Gastrocnemius medialis (tissue), 4 donors: ENCODE data around the gene NCS1. TPM values are rescaled to one million over a fixed set of nuclear protein-coding genes. Genes with fewer than 3 reads are reported as not detected.
A peak's percentile ranks its signal among the peaks of the same experiment; 100 is the strongest.
"Not testable (repeated sequence)": the region's sequence is repeated elsewhere in the genome, so short reads cannot be mapped to it uniquely, and the experiment has no call there.

Source experiments
- ATAC-seq, 2 donors: fragments of 150-250 bp; one replicate each; pipeline ENCODE4 v1.9.1; 2016
- DNase-seq, 2 donors: peaks; one replicate each; pipeline ENCODE4 v3.0.0-alpha.2; 2019
- H3K27ac ChIP-seq, 4 donors: fragments of 200-600 bp; sonication (generic); 1 replicate in 1 of 4; 2 replicates in 3 of 4; pipeline ENCODE4 v1.5.1; 2016 to 2018; ENCODE audit warnings: mild to moderate bottlenecking in 2 of 4, moderate library complexity in 1 of 4
- H3K27me3 ChIP-seq, 3 donors: fragments of 200-600 bp; sonication (generic) in 2 of 3; 1 replicate in 1 of 3; 2 replicates in 2 of 3; pipeline versions ENCODE4 v1.5.1 to v1.6.0; 2016 to 2019; ENCODE audit warnings: mild to moderate bottlenecking in 1 of 3, moderate library complexity in 1 of 3
- H3K36me3 ChIP-seq, 2 donors: fragments of 200-600 bp; sonication (generic) in 1 of 2; one replicate each; pipeline ENCODE4 v1.5.1; 2017 to 2018
- H3K4me1 ChIP-seq, 2 donors: fragments of 200-600 bp; sonication (generic) in 1 of 2; one replicate each; pipeline ENCODE4 v1.5.1; 2016 to 2017; ENCODE audit warnings: mild to moderate bottlenecking in 2 of 2
- H3K4me3 ChIP-seq, 4 donors: fragments of 200-600 bp; sonication (generic) in 3 of 4; 1 replicate in 1 of 4; 2 replicates in 3 of 4; pipeline ENCODE4 v1.5.1; 2016 to 2019; ENCODE audit warnings: mild to moderate bottlenecking in 2 of 4
- H3K9me3 ChIP-seq, 3 donors: fragments of 200-600 bp; sonication (generic) in 2 of 3; 1 replicate in 1 of 3; 2 replicates in 2 of 3; pipeline ENCODE4 v1.5.1; 2016 to 2019
- POLR2A ChIP-seq, 2 donors: fragments of 450-650 bp; IDR thresholded peaks; one replicate each; pipeline ENCODE4 v1.6.1; 2017; ENCODE audit warnings: antibody characterized with exemption in 2 of 2, mild to moderate bottlenecking in 2 of 2, moderate library complexity in 2 of 2
- in situ Hi-C, 4 donors: fragments of 200-750 bp; cut with MboI; loops; one replicate each; pipeline versions ENCODE4 v1.15.0 to v1.8.0; 2017; ENCODE audit warnings: low sequenced_read_pairs in 4 of 4
- intact Hi-C: fragments of 100-400 bp; cut with DNase I; formaldehyde crosslinking; loops from one replicate; pipeline ENCODE4 v1.15.1; 2023; ENCODE audit warnings: low total_unique reads
- total RNA-seq, 4 donors: library from RNA; depleted of rRNA; stranded (reverse); fragments of >200 nt; gene quantifications; one replicate each; pipeline versions ENCODE4 v1.1.0 to v1.2.3, GENCODE V29; 2016
- TF ChIP-seq, protein P1 (sequence below), 5 experiments: fragments of 450-650 bp in 3 of 5; fragments of 200-600 bp in 2 of 5; sonication (generic) in 2 of 5; IDR thresholded peaks in 4 of 5; conservative IDR thresholded peaks in 1 of 5; 1 replicate in 4 of 5; 2 replicates in 1 of 5; pipeline ENCODE4 v1.5.1; 2016 to 2019; ENCODE audit warnings: antibody characterized with exemption in 5 of 5, mild to moderate bottlenecking in 3 of 5, moderate library complexity in 3 of 5

Gene NCS1
- total RNA-seq, 4 donors from 2014 or later, result 2.1 to 4.6 (median 2.5) TPM

GRCh38 chr9:130275156-130275555 is 103.0 kb downstream of the NCS1 start:
- peaks cover 0 to 7% of the 10 kb centered on the region in 2 donors for H3K4me1 ChIP-seq
- H3K4me3 ChIP-seq, result no peak overlapping the region
- TF ChIP-seq, protein P1, sequence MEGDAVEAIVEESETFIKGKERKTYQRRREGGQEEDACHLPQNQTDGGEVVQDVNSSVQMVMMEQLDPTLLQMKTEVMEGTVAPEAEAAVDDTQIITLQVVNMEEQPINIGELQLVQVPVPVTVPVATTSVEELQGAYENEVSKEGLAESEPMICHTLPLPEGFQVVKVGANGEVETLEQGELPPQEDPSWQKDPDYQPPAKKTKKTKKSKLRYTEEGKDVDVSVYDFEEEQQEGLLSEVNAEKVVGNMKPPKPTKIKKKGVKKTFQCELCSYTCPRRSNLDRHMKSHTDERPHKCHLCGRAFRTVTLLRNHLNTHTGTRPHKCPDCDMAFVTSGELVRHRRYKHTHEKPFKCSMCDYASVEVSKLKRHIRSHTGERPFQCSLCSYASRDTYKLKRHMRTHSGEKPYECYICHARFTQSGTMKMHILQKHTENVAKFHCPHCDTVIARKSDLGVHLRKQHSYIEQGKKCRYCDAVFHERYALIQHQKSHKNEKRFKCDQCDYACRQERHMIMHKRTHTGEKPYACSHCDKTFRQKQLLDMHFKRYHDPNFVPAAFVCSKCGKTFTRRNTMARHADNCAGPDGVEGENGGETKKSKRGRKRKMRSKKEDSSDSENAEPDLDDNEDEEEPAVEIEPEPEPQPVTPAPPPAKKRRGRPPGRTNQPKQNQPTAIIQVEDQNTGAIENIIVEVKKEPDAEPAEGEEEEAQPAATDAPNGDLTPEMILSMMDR (IDR thresholded peaks at IDR 0.05 in 4 of 5, conservative IDR thresholded peaks at IDR 0.05 in 1 of 5), result no peak
- no peak for TF ChIP-seq POLR2A (IDR thresholded peaks at IDR 0.05)
- no peak for DNase-seq
- H3K9me3 ChIP-seq, result no peaks in the 10 kb centered on the region
- in situ Hi-C loops (no loop called here), intact Hi-C loops (no loop called here)
- H3K36me3 ChIP-seq, result no peaks in the 10 kb centered on the region
- peaks cover 18 to 50% (median 33%) of the 10 kb centered on the region in 3 donors for H3K27me3 ChIP-seq
- peak overlapping the region in 2 of 4 donors; percentile 4 to 29 for H3K27ac ChIP-seq
- ATAC-seq, result no peak

DNA sequence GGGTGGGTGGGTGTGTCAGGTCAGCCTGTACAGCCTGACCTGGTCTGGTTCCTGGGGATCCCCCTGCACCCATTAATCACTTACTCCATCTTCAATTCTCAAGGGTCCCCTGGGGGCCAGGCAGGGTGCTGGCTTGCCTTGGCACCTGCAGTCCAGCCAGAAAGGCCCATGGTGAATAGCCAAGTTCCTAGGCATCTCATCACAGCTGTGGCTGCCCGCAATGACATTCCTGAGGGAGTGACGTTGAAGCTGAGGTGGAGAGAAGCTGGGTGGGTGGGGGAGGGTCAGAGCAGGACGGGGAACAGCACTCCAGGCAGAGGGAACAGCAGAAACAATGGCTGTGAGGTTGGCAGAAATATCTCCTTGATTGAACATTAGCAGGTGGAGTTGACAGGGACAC is 103.9 kb downstream of the NCS1 start:
- intact Hi-C loops (no loop called here), in situ Hi-C loops (no loop called here)
- Histone ChIP-seq H3K36me3 (no peaks in the 10 kb centered on the region), H3K9me3 (no peaks in the 10 kb centered on the region), H3K27me3 (peaks cover 12 to 40% (median 28%) of the 10 kb centered on the region in 3 donors), H3K27ac (peak overlapping the region in 3 of 4 donors; percentile 36 to 43 (median 39)), H3K4me3 (no peak overlapping the region), H3K4me1 (peaks cover 0 to 2% of the 10 kb centered on the region in 2 donors)
- ATAC-seq (no peak), DNase-seq (no peak)
- TF ChIP-seq, protein P1 (IDR thresholded peaks at IDR 0.05 in 4 of 5, conservative IDR thresholded peaks at IDR 0.05 in 1 of 5), result no peak
- no peak for TF ChIP-seq POLR2A (IDR thresholded peaks at IDR 0.05)

GRCh38 chr9:130276955-130277354 is 104.8 kb downstream of the NCS1 start:
- H3K9me3 ChIP-seq, result no peaks in the 10 kb centered on the region
- intact Hi-C loops, result no loop called here
- ATAC-seq (peak in 1 of 2 donors; percentile 21), DNase-seq (no peak)
- TF ChIP-seq, protein P1 (IDR thresholded peaks at IDR 0.05 in 4 of 5, conservative IDR thresholded peaks at IDR 0.05 in 1 of 5), result no peak
- no peak for TF ChIP-seq POLR2A (IDR thresholded peaks at IDR 0.05)
- no peaks in the 10 kb centered on the region for H3K36me3 ChIP-seq
- H3K27ac ChIP-seq, result peak overlapping the region in 3 of 4 donors; percentile 36 to 43 (median 39)
- H3K27me3 ChIP-seq, result peaks cover 8 to 33% (median 21%) of the 10 kb centered on the region in 3 donors
- in situ Hi-C loops, result no loop called here
- H3K4me1 ChIP-seq, result no peaks in the 10 kb centered on the region
- no peak overlapping the region for H3K4me3 ChIP-seq

GRCh38 chr9:130277525-130277924 is 105.3 kb downstream of the NCS1 start:
- H3K9me3 ChIP-seq, DNase-seq, H3K36me3 ChIP-seq, H3K4me3 ChIP-seq, in situ Hi-C loops, H3K4me1 ChIP-seq, intact Hi-C loops, H3K27ac ChIP-seq, ATAC-seq: not testable (repeated sequence)
- H3K27me3 ChIP-seq, result peaks cover 8 to 31% (median 15%) of the 10 kb centered on the region in 3 donors

GRCh38 chr9:130283539-130284248 is 111.5 kb downstream of the NCS1 start:
- ATAC-seq (peak in 1 of 2 donors; percentile 13), DNase-seq (no peak)

More at GRCh38 chr9:130283539-130284248, 111.5 kb downstream of the NCS1 start:
- peaks cover 19 to 52% (median 39%) of the 10 kb centered on the region in 3 donors for H3K27me3 ChIP-seq
- H3K4me1 ChIP-seq, result peaks cover 3 to 7% of the 10 kb centered on the region in 2 donors
- intact Hi-C loops (no loop called here), in situ Hi-C loops (no loop called here)
- H3K9me3 ChIP-seq, result no peaks in the 10 kb centered on the region
- peak overlapping the region in 3 of 4 donors; percentile 37 to 54 (median 38) for H3K27ac ChIP-seq
- TF ChIP-seq, protein P1 (IDR thresholded peaks at IDR 0.05 in 4 of 5, conservative IDR thresholded peaks at IDR 0.05 in 1 of 5), result no peak
- no peak for TF ChIP-seq POLR2A (IDR thresholded peaks at IDR 0.05)
- no peaks in the 10 kb centered on the region for H3K36me3 ChIP-seq
- no peak overlapping the region for H3K4me3 ChIP-seq
